H1 (cell line): Measurements from ENCODE around the gene MLPH. TPM values are rescaled to one million over a fixed set of nuclear protein-coding genes. Genes with fewer than 3 reads are reported as not detected.

Source experiments
- CEBPB ChIP-seq: IDR thresholded peaks from 2 replicates; pipeline ENCODE4 v1.6.1; 2012; ENCODE audit warnings: low read depth, low read length
- PHF8 ChIP-seq: fragments of 200-600 bp; sonication (generic); conservative IDR thresholded peaks from 2 replicates; pipeline ENCODE4 v1.7.1; 2012; ENCODE audit warnings: low read depth, mild to moderate bottlenecking, inconsistent platforms, low read length, moderate library complexity
- RAD21 ChIP-seq, 2 experiments: IDR thresholded peaks in 1 of 2; conservative IDR thresholded peaks in 1 of 2; 2 replicates each; pipeline ENCODE4 v1.6.1; 2011; ENCODE audit warnings: low read depth in 2 of 2, low read length in 2 of 2, improper control_type of control experiment in 1 of 2, inconsistent platforms in 1 of 2, mild to moderate bottlenecking in 1 of 2, moderate library complexity in 1 of 2
- polyA plus RNA-seq, 7 experiments: library from polyadenylated mRNA; depleted of rRNA in 3 of 7; stranded (reverse) in 5 of 7; unstranded in 2 of 7; fragments of >200 nt in 5 of 7; fragments of 200-250 nt in 2 of 7; gene quantifications; 1 replicate in 5 of 7; 2 replicates in 1 of 7; 4 replicates in 1 of 7; pipeline versions ENCODE4 v1.2.1 to v1.2.3, GENCODE V29; 2011 to 2013; ENCODE audit warnings: missing spikeins in 2 of 7, mixed read lengths in 2 of 7
- total RNA-seq: library from RNA; stranded (reverse); fragmentation: NEBNext Ultra II Directional; extraction: Animal tissue kit (Norgen Biotek cat#: 25700); gene quantifications from 2 replicates; pipeline ENCODE4 v1.2.1, GENCODE V29; 2021

Gene MLPH
- total and polyA plus RNA-seq, 2 of the 8 experiments (the other 6 are each of a cell fraction or from before 2014, with no cell fraction given): 12.7 to 17.0 TPM

DNA sequence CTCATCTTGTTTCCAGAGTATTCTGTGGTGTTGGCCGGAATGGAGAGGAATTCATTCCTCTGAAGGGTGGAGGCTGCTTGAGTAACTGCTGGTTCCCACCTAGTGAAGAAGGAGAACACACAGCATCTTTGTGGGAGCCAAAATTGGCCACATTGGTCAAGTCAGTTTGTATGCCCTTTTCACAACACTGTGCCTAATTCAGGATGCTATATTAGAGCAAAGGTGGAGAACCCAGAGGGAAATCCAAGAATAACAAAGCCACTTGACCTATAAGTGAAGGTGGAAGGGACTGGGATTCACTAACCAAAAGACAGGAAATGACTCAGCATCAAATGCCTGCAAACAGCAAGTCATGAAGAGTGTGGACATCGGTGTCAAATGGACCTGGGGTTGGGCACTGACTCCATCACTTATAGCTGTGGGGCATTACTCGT is 27.3 kb upstream of the MLPH start (continued):
- TF ChIP-seq CEBPB (no peak), PHF8 (no peak), RAD21 (IDR thresholded peaks at IDR 0.05 in 1 of 2, conservative IDR thresholded peaks at IDR 0.05 in 1 of 2; ENCODE audit: low read depth in 2 of 2, low read length in 2 of 2) (no peak)
